ENCODE data around the gene TOX2.

Gene TOX2

DNA sequence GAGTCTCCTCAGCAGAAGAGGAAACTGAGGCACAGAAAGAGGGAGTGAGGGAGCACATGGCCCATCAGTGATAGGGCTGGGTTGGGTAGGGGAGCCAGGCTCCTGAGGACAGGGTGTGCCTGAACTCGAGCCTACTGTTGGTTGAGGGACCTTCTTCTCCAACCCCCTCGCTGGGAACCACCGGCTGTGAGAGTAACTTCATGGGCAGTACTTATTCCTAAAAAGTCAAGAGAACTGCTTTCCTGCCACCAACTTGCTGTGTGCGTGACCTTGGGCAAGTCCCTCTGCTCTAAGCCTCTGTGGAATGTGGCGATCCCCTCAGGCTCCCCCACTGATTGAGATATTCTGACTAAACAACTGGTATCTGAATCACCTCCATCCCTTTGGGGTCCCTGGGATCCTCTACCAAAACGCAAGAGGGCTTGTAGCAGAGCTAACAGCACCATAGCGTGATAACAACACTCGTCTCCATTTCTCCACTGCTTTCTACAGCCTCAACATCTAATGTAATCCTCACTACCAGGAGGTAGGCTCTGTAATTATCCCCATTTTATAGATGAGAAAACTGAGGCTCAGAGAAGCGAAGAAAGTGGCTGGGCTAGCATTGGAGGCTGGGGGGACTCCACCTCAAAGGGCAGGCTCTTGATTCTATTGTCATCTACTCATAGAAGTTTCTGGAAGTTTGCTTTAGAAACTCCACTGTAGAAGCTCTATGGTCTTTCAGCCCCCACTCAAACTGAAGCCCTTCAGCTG is 196.3 kb downstream of the TOX2 start:
- no peak for DNase-seq

DNA sequence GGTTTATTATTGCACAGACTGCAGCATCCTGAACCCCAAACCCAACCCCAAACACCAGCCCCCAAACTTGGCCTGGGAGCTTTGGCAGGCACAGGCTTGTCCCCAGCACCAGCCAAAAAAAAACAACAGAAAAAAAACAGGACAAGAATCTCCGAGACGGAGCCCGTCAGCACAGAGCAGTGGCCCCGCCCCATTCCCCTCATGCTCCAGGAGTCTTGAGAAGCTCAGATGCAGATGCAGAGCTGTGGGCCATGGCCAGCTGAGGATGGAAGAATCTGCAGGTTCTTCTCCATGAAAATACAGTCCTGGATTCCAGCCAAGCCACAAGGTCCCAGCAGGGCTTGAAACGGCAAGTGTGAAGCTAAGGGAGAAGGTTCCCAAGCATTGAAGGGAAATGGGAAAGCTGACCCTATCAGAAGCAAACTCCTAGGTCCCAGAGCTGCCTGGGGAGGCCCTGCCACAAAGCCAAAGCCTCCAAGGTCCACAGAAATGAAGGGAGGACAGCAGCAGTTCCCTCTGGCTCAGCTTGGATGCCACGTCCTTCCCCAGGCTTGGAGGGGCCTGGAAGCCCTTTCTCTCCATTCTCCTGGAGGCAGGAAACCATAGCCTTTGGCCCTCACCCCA is 197.2 kb downstream of the TOX2 start:
- no peak for DNase-seq

DNA sequence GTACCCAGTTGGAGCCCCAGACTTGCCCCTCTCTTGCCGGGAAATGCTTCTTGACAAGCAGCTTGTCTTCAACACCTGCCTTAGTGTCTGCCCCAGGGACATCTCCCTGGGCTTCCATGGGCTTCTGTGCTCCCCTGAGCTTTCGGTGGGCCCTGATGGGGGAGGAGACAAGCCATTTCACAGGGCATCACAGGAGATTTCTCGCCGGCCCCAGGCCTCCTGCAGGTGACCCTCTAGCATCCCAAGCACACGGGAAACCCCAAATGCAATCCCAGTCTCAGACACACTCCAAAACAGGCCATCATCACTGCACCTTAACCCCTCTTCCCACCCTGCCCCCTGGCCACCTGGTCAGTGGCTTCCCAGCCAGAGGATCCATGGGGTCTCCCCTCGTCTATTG is 197.8 kb downstream of the TOX2 start:
- DNase-seq: no peak

GRCh38 chr20:44112889-44113617 is 198.4 kb downstream of the TOX2 start:
- DNase-seq: no peak

GRCh38 chr20:44113618-44114376 is 199.1 kb downstream of the TOX2 start:
- no peak for DNase-seq

- DNase-seq: no peak
Observed at GRCh38 chr20:44115181-44115580, 200.5 kb downstream of the TOX2 start.

GRCh38 chr20:44115762-44116644 is 201.4 kb downstream of the TOX2 start:
- DNase-seq: no peak

- DNase-seq: no peak
Observed at GRCh38 chr20:44117296-44118184, 202.9 kb downstream of the TOX2 start.

GRCh38 chr20:44118185-44119033 is 203.8 kb downstream of the TOX2 start:
- no peak for DNase-seq
